GM19468 (cell line): ENCODE data around the gene LGALS7.
"Not testable (repeated sequence)": the region's sequence is repeated elsewhere in the genome, so short reads cannot be mapped to it uniquely, and the experiment has no call there.

Source experiments
- ATAC-seq: cut with Tn5 transposase; IDR thresholded peaks from one replicate; pipeline ENCODE4 v1.9.1; 2021; ENCODE audit warnings: mild to moderate bottlenecking, moderate library complexity, moderate number of reproducible peaks; ENCODE audit not compliant: unreplicated experiment; ENCODE audit errors: extremely low read depth

LGALS7 gene

GRCh38 chr19:38800577-38801347 lies 27.4 kb upstream of the LGALS7 start:
- no peak for ATAC-seq

GRCh38 chr19:38799104-38799503 lies 25.8 kb upstream of the LGALS7 start:
- no peak for ATAC-seq

- ATAC-seq = not testable (repeated sequence)
Observed at GRCh38 chr19:38797781-38798180, 24.5 kb upstream of the LGALS7 start.

GRCh38 chr19:38796154-38796553 lies 22.8 kb upstream of the LGALS7 start:
- ATAC-seq = no peak

GRCh38 chr19:38795549-38795948 lies 22.2 kb upstream of the LGALS7 start:
- no peak for ATAC-seq

GRCh38 chr19:38793671-38794070 lies 20.4 kb upstream of the LGALS7 start:
- ATAC-seq = no peak

- ATAC-seq = no peak
Observed at GRCh38 chr19:38793177-38793576, 19.9 kb upstream of the LGALS7 start.

- no peak for ATAC-seq
Observed at GRCh38 chr19:38792250-38793111, 19.2 kb upstream of the LGALS7 start.

GRCh38 chr19:38791451-38792064 lies 18.2 kb upstream of the LGALS7 start:
- not testable (repeated sequence) for ATAC-seq

GRCh38 chr19:38790507-38791403 lies 17.4 kb upstream of the LGALS7 start:
- ATAC-seq = not testable (repeated sequence)

- ATAC-seq = no peak
Observed at GRCh38 chr19:38788478-38789243, 15.3 kb upstream of the LGALS7 start, which contains the start of gene LGALS7B. LGALS7B (plus strand) TSS chr19:38789200; CDS start chr19:38789227, 27 bp downstream.

GRCh38 chr19:38786572-38787265 lies 13.4 kb upstream of the LGALS7 start:
- ATAC-seq = no peak

- ATAC-seq = not testable (repeated sequence)
Observed at GRCh38 chr19:38786061-38786460, 12.7 kb upstream of the LGALS7 start.

- ATAC-seq = no peak
Observed at GRCh38 chr19:38785187-38785699, 11.9 kb upstream of the LGALS7 start.

GRCh38 chr19:38784224-38784623 lies 10.9 kb upstream of the LGALS7 start:
- ATAC-seq = no peak

- not testable (repeated sequence) for ATAC-seq
Observed at GRCh38 chr19:38782212-38782611, 8.9 kb upstream of the LGALS7 start.

- no peak for ATAC-seq
Observed at GRCh38 chr19:38781058-38781457, 7.7 kb upstream of the LGALS7 start.

- no peak for ATAC-seq
Observed at GRCh38 chr19:38780443-38780842, 7.1 kb upstream of the LGALS7 start.
